Measurements from ENCODE around the gene SH3PXD2A.

The SH3PXD2A gene

GRCh38 chr10:103685880-103686669, 169.3 kb downstream of the SH3PXD2A start:
- DNase-seq (ENCODE audit: low read depth in 2 of 2), result no peak

GRCh38 chr10:103683851-103684250, 171.5 kb downstream of the SH3PXD2A start:
- DNase-seq (ENCODE audit: low read depth in 2 of 2), result no peak

GRCh38 chr10:103682631-103683030, 172.7 kb downstream of the SH3PXD2A start:
- no peak for DNase-seq (ENCODE audit: low read depth in 2 of 2)

- no peak for DNase-seq (ENCODE audit: low read depth in 2 of 2)
These were observed 173.6 kb downstream of the SH3PXD2A start for GRCh38 chr10:103681617-103682399.

GRCh38 chr10:103680869-103681236, 174.5 kb downstream of the SH3PXD2A start:
- no peak for DNase-seq (ENCODE audit: low read depth in 2 of 2)

GRCh38 chr10:103679096-103679790, 176.1 kb downstream of the SH3PXD2A start:
- DNase-seq (ENCODE audit: low read depth in 2 of 2), result no peak

- DNase-seq (ENCODE audit: low read depth in 2 of 2), result peak; percentile 98
These were observed 177.2 kb downstream of the SH3PXD2A start for GRCh38 chr10:103678178-103678526.

- DNase-seq (ENCODE audit: low read depth in 2 of 2), result no peak
These were observed 177.7 kb downstream of the SH3PXD2A start for GRCh38 chr10:103677486-103678177.

- DNase-seq (ENCODE audit: low read depth in 2 of 2), result peak; percentile 68 to 69
These were observed 178.4 kb downstream of the SH3PXD2A start for GRCh38 chr10:103676851-103677417.

GRCh38 chr10:103676058-103676785, 179.2 kb downstream of the SH3PXD2A start:
- DNase-seq (ENCODE audit: low read depth in 2 of 2), result no peak

- no peak for DNase-seq (ENCODE audit: low read depth in 2 of 2)
These were observed 181.8 kb downstream of the SH3PXD2A start for GRCh38 chr10:103673606-103674005.

- DNase-seq (ENCODE audit: low read depth in 2 of 2), result no peak
These were observed 183.0 kb downstream of the SH3PXD2A start for GRCh38 chr10:103672345-103672744.

GRCh38 chr10:103671126-103671895, 184.1 kb downstream of the SH3PXD2A start:
- DNase-seq (ENCODE audit: low read depth in 2 of 2), result no peak

- no peak for DNase-seq (ENCODE audit: low read depth in 2 of 2)
These were observed 185.4 kb downstream of the SH3PXD2A start for GRCh38 chr10:103669944-103670343.

- no peak for DNase-seq (ENCODE audit: low read depth in 2 of 2)
These were observed 186.0 kb downstream of the SH3PXD2A start for GRCh38 chr10:103669243-103669929.

- DNase-seq (ENCODE audit: low read depth in 2 of 2), result no peak
These were observed 186.8 kb downstream of the SH3PXD2A start for GRCh38 chr10:103668351-103669242.

GRCh38 chr10:103667356-103667755, 188.0 kb downstream of the SH3PXD2A start:
- DNase-seq (ENCODE audit: low read depth in 2 of 2), result no peak

GRCh38 chr10:103666762-103667150, 188.6 kb downstream of the SH3PXD2A start:
- DNase-seq (ENCODE audit: low read depth in 2 of 2), result no peak

Data from fibroblast of skin of left quadriceps (primary cell).